Activated CD8-positive, alpha-beta T cell treated with anti-CD3 and anti-CD28 coated beads, Interleukin-2, amount 10 ng/mL, durations not matched to agents 7 days and 5 days (primary cell): ENCODE results near the gene SPI1. TPM values are rescaled to one million over a fixed set of nuclear protein-coding genes. Genes with fewer than 3 reads are reported as not detected.

ENCODE experiments used
- ATAC-seq: fragments of 150-1000 bp; cut with Tn5 transposase; one replicate; pipeline ENCODE4 v1.10.0; 2021; ENCODE audit warnings: moderate library complexity
- CTCF ChIA-PET: fragments of 350-600 bp; sonication (Branson Sonifier 250); formaldehyde crosslinking; loops from one replicate; lab custom pipeline; 2021; ENCODE audit warnings: antibody characterized with exemption; lab: Charles Lee
- POLR2A ChIA-PET: fragments of 350-600 bp; sonication (Branson Sonifier 250); formaldehyde crosslinking; loops from one replicate; lab custom pipeline; 2021; ENCODE audit warnings: antibody characterized with exemption; lab: Charles Lee
- DNase-seq: peaks from one replicate; pipeline ENCODE4 v3.0.0-alpha.2; 2020
- H3K27ac Mint-ChIP-seq: one replicate; pipeline ENCODE4 v1.8.0; 2021; ENCODE audit warnings: mild to moderate bottlenecking, mixed read lengths
- H3K27me3 Mint-ChIP-seq: one replicate; pipeline ENCODE4 v1.8.0; 2021; ENCODE audit warnings: low read depth, mixed read lengths
- H3K36me3 Mint-ChIP-seq: one replicate; pipeline ENCODE4 v1.8.0; 2021; ENCODE audit warnings: low read depth, mixed read lengths
- H3K4me1 Mint-ChIP-seq: one replicate; pipeline ENCODE4 v1.8.0; 2021; ENCODE audit warnings: low read depth, mixed read lengths
- H3K4me3 Mint-ChIP-seq: one replicate; pipeline ENCODE4 v1.8.0; 2021; ENCODE audit warnings: mild to moderate bottlenecking, mixed read lengths
- H3K9me3 Mint-ChIP-seq: one replicate; pipeline ENCODE4 v1.8.0; 2022; ENCODE audit warnings: mixed read lengths; ENCODE audit not compliant: insufficient read depth
- total RNA-seq, 2 experiments: library from RNA; stranded (reverse); gene quantifications; one replicate each; pipeline ENCODE4 v1.2.3, GENCODE V29; 2021

Gene SPI1
- total RNA-seq, 2 experiments from 2014 or later: not detected

DNA sequence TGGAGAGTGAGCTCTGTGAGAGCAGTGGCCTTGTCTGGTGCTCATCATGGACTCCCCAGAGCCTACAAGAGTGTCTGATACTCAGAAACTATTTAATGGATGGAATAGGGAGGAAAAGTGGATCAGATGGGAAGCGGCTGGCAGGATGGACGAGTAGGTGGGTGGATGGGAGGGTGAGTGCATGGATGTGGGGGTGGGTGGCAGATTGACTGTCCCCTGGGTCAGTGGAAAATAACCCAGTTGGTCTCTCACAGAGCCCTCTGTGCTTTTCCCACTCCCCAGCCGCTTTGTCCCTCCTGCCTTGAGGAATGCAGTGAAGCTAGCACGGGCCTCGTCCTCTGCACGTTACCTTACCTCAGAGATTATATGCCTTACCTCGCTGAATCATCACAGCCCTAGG, 5.9 kb downstream of the SPI1 start:
- Mint-ChIP-seq H3K27me3 (peaks cover 3% of the 10 kb centered on the region), H3K36me3 (no peaks in the 10 kb centered on the region), H3K9me3 (no peaks in the 10 kb centered on the region), H3K4me1 (peaks cover 10% of the 10 kb centered on the region), H3K27ac (no peak overlapping the region), H3K4me3 (no peak overlapping the region)
- POLR2A ChIA-PET: no interaction called here
- ATAC-seq: no peak
- CTCF ChIA-PET: interaction anchor here (1.0 to 6.7 kb wide), 7 partner anchors 13 to 99 kb away, joined by 3 to 133 read pairs (median 24); partner anchors contain the start of gene SLC39A13
- no peak for DNase-seq

GRCh38 chr11:47369676-47370075, 8.7 kb downstream of the SPI1 start:
- no peaks in the 10 kb centered on the region for H3K36me3 Mint-ChIP-seq
- ChIA-PET POLR2A (no interaction called here), CTCF (interaction anchor here (1.2 to 6.7 kb wide), 2 partner anchors 30 to 43 kb away, joined by 3 to 133 read pairs; partner anchors contain the start of gene SLC39A13)
- ATAC-seq (no peak), DNase-seq (no peak)
- no peak overlapping the region for H3K27ac Mint-ChIP-seq
- peaks cover 11% of the 10 kb centered on the region for H3K27me3 Mint-ChIP-seq
- H3K9me3 Mint-ChIP-seq: no peaks in the 10 kb centered on the region
- H3K4me3 Mint-ChIP-seq: no peak overlapping the region
- peaks cover 10% of the 10 kb centered on the region for H3K4me1 Mint-ChIP-seq

DNA sequence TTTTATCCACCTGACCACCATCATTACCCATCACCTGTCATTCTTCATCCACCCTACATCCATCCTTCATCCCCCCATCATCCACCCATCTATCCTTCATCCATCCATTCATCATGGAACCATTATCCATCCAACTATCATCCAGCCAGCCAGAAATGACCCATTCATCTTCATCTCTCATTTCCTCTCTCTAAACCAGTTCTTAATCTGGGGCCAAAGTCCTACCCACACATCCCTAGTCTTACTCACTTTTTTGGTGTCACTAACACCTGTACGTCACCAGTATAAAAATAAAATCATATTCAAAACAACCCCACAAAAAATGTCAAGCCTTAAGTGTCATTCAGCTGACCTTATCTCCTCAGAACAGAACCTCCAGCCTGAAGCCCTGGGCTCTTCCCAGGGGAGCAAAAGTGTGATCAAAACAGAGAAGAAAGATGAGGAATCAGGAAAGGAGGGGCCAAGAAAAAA, 12.3 kb downstream of the SPI1 start:
- ATAC-seq (no peak), DNase-seq (no peak)
- Mint-ChIP-seq H3K4me1 (peaks cover 8% of the 10 kb centered on the region), H3K27ac (no peak overlapping the region), H3K27me3 (peaks cover 11% of the 10 kb centered on the region), H3K4me3 (no peak overlapping the region), H3K9me3 (no peaks in the 10 kb centered on the region), H3K36me3 (no peaks in the 10 kb centered on the region)
- POLR2A ChIA-PET: no interaction called here
- CTCF ChIA-PET: no interaction called here

GRCh38 chr11:47361419-47361818, 16.9 kb downstream of the SPI1 start:
- Mint-ChIP-seq H3K4me3 (no peak overlapping the region), H3K27me3 (peaks cover 6% of the 10 kb centered on the region), H3K4me1 (peaks cover 15% of the 10 kb centered on the region), H3K27ac (no peak overlapping the region), H3K9me3 (no peaks in the 10 kb centered on the region), H3K36me3 (no peaks in the 10 kb centered on the region)
- DNase-seq (no peak), ATAC-seq (no peak)
- ChIA-PET CTCF (interaction anchor here (0.6 to 3.1 kb wide), 3 partner anchors 12 to 299 kb away, joined by 5 to 24 read pairs (median 6); no protein-coding TSS in a partner anchor), POLR2A (interaction anchor here (0.6 kb wide), 1 partner anchor 37 kb away, joined by 3 read pairs; no protein-coding TSS in a partner anchor)

DNA sequence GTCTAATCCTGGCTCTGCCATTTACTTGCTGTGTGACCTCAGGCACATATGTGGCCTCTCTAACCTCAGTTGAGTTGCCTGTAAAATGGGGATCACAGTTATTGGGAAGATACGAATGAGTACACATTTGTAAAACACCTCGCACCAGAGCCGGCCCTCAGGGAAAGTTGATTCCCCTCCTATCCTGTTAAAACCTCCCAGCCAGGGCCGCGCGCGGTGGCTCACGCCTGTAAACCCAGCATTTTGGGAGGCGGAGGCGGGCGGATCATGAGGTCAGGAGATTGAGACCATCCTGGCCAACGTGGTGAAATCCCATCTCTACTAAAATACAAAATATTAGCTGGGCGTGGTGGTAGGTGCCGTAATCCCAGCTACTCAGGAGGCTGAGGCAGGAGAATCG, 18.0 kb downstream of the SPI1 start:
- H3K9me3 Mint-ChIP-seq: no peaks in the 10 kb centered on the region
- CTCF ChIA-PET: interaction anchor here (1.0 to 3.1 kb wide), 5 partner anchors 8 to 93 kb away, joined by 3 to 24 read pairs (median 5); no protein-coding TSS in a partner anchor
- H3K27ac Mint-ChIP-seq: no peak overlapping the region
- peaks cover 2% of the 10 kb centered on the region for H3K27me3 Mint-ChIP-seq
- H3K36me3 Mint-ChIP-seq: no peaks in the 10 kb centered on the region
- DNase-seq (no peak), ATAC-seq (no peak)
- POLR2A ChIA-PET: no interaction called here
- peaks cover 15% of the 10 kb centered on the region for H3K4me1 Mint-ChIP-seq
- H3K4me3 Mint-ChIP-seq: no peak overlapping the region

DNA sequence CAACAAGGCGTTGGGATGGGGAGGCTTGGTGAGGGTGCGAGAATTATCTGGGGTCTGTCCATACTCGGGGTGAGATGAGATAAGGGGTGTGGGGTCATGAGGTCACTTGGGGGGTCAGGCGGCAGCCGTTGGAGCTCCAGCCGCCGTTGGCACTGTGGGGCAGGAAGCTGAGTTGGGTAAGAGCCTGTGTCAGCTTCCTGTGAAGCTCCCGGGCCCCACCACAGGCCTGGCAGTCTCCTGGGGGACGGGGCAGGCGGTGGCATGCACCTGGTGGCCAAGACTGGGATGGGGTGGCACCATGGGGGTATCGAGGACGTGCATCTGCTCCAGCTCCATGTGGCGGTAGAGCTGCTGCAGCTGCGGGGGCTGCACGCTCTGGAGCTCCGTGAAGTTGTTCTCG, 18.8 kb downstream of the SPI1 start:
- peak; percentile 37 for DNase-seq
- H3K27me3 Mint-ChIP-seq: no peaks in the 10 kb centered on the region
- peaks cover 15% of the 10 kb centered on the region for H3K4me1 Mint-ChIP-seq
- no peaks in the 10 kb centered on the region for H3K36me3 Mint-ChIP-seq
- ATAC-seq: peak; percentile 60
- H3K4me3 Mint-ChIP-seq: no peak overlapping the region
- CTCF ChIA-PET: interaction anchor here (1.0 to 3.1 kb wide), 5 partner anchors 9 to 94 kb away, joined by 3 to 24 read pairs (median 5); no protein-coding TSS in a partner anchor
- H3K27ac Mint-ChIP-seq: peak overlapping the region; percentile 75
- POLR2A ChIA-PET: no interaction called here
- no peaks in the 10 kb centered on the region for H3K9me3 Mint-ChIP-seq

DNA sequence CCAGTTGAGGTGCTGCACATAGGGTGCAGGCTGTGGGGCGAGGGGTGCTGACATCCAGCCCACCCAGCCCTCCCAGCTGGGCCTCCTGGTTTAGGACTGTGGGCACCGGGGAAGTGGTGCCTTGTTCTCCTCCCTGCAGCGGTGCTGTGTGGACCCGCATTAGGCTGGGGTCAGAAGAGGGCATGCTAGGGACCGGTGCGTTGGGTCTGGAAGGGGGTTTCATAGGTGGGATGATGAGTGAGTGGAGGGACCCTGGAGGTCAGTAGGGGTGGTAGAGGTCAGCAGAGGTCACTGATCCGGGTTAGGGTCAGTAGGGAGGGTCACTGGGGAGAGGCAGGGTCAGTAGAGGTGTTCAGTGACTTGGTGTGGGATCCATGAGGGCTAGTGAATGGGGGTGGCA, 19.2 kb downstream of the SPI1 start:
- Mint-ChIP-seq H3K36me3 (no peaks in the 10 kb centered on the region), H3K9me3 (no peaks in the 10 kb centered on the region), H3K4me1 (peaks cover 15% of the 10 kb centered on the region), H3K4me3 (no peak overlapping the region), H3K27me3 (no peaks in the 10 kb centered on the region), H3K27ac (peak overlapping the region; percentile 75)
- CTCF ChIA-PET: interaction anchor here (1.3 to 3.1 kb wide), 3 partner anchors 9 to 95 kb away, joined by 3 to 24 read pairs (median 5); no protein-coding TSS in a partner anchor
- DNase-seq (no peak), ATAC-seq (no peak)
- POLR2A ChIA-PET: no interaction called here

- Mint-ChIP-seq H3K4me1 (peaks cover 15% of the 10 kb centered on the region), H3K27ac (peak overlapping the region; percentile 54), H3K27me3 (no peaks in the 10 kb centered on the region), H3K36me3 (no peaks in the 10 kb centered on the region), H3K9me3 (no peaks in the 10 kb centered on the region), H3K4me3 (no peak overlapping the region)
- ATAC-seq (no peak), DNase-seq (no peak)
- CTCF ChIA-PET: interaction anchor here (3.1 kb wide), 1 partner anchor 15 kb away, joined by 24 read pairs; no protein-coding TSS in a partner anchor
- POLR2A ChIA-PET: no interaction called here
Observed at GRCh38 chr11:47358731-47359051, 19.7 kb downstream of the SPI1 start.

- ChIA-PET POLR2A (no interaction called here), CTCF (interaction anchor here (3.1 kb wide), 1 partner anchor 15 kb away, joined by 24 read pairs; no protein-coding TSS in a partner anchor)
- H3K4me1 Mint-ChIP-seq: peaks cover 15% of the 10 kb centered on the region
- no peak overlapping the region for H3K4me3 Mint-ChIP-seq
- DNase-seq (no peak), ATAC-seq (no peak)
- no peaks in the 10 kb centered on the region for H3K36me3 Mint-ChIP-seq
- H3K27ac Mint-ChIP-seq: no peak overlapping the region
- H3K27me3 Mint-ChIP-seq: no peaks in the 10 kb centered on the region
- H3K9me3 Mint-ChIP-seq: no peaks in the 10 kb centered on the region
Observed at GRCh38 chr11:47357985-47358730, 20.2 kb downstream of the SPI1 start.

DNA sequence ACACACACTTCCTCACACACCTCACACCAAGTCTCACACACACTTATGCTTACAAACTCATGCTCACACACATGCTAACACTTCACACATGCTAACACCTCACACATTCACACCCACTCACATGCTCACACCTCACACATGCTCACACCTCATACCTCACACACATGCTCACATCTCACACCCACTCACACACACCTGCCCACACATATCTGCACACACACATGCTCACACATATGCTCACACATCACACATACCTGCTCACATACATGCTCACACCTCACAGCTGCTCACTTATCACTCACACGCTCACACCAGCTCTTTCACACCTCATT, 21.4 kb downstream of the SPI1 start:
- DNase-seq (no peak), ATAC-seq (no peak)
- H3K4me3 Mint-ChIP-seq: no peak overlapping the region
- no peak overlapping the region for H3K27ac Mint-ChIP-seq
- POLR2A ChIA-PET: no interaction called here
- peaks cover 15% of the 10 kb centered on the region for H3K4me1 Mint-ChIP-seq
- no peaks in the 10 kb centered on the region for H3K9me3 Mint-ChIP-seq
- CTCF ChIA-PET: no interaction called here
- H3K36me3 Mint-ChIP-seq: no peaks in the 10 kb centered on the region
- H3K27me3 Mint-ChIP-seq: no peaks in the 10 kb centered on the region

GRCh38 chr11:47356129-47356997, 22.0 kb downstream of the SPI1 start:
- no peak overlapping the region for H3K4me3 Mint-ChIP-seq
- no peak for DNase-seq
- H3K9me3 Mint-ChIP-seq: no peaks in the 10 kb centered on the region
- H3K36me3 Mint-ChIP-seq: no peaks in the 10 kb centered on the region
- ATAC-seq: no peak
- peaks cover 15% of the 10 kb centered on the region for H3K4me1 Mint-ChIP-seq
- ChIA-PET CTCF (no interaction called here), POLR2A (no interaction called here)
- H3K27ac Mint-ChIP-seq: no peak overlapping the region
- no peaks in the 10 kb centered on the region for H3K27me3 Mint-ChIP-seq
